Neural progenitor cell (in vitro differentiated cells): ENCODE measurements around the gene ECEL1. TPM values are rescaled to one million over a fixed set of nuclear protein-coding genes. Genes with fewer than 3 reads are reported as not detected.
A peak's percentile ranks its signal among the peaks of the same experiment; 100 is the strongest.

Experiments
- DNase-seq: peaks from one replicate; pipeline ENCODE4 v3.0.0-alpha.2; 2016; ENCODE audit warnings: low spot score
- H2AFZ ChIP-seq: fragments of 200-600 bp; sonication (generic); replicated peaks from 2 replicates; pipeline ENCODE4 v1.6.1; 2016; ENCODE audit warnings: antibody characterized with exemption
- H3F3A ChIP-seq: fragments of 200-600 bp; sonication (generic); 2 replicates; pipeline ENCODE4 v1.6.1; 2016; ENCODE audit warnings: antibody characterized with exemption, low read depth
- H3K27ac ChIP-seq: fragments of 200-600 bp; sonication (generic); 2 replicates; pipeline ENCODE4 v1.5.1; 2016; ENCODE audit warnings: mild to moderate bottlenecking
- H3K27me3 ChIP-seq: fragments of 200-600 bp; sonication (generic); 2 replicates; pipeline ENCODE4 v1.6.1; 2016; ENCODE audit warnings: mild to moderate bottlenecking, moderate library complexity
- H3K36me3 ChIP-seq: fragments of 200-600 bp; sonication (generic); 2 replicates; pipeline ENCODE4 v1.5.1; 2016
- H3K4me1 ChIP-seq: fragments of 200-600 bp; sonication (generic); 2 replicates; pipeline ENCODE4 v1.6.1; 2016; ENCODE audit warnings: mixed run types
- H3K4me2 ChIP-seq: fragments of 200-600 bp; sonication (generic); 2 replicates; pipeline ENCODE4 v1.6.1; 2016
- H3K4me3 ChIP-seq: fragments of 200-600 bp; sonication (generic); 2 replicates; pipeline ENCODE4 v1.5.1; 2016
- H3K79me2 ChIP-seq: fragments of 200-600 bp; sonication (generic); 2 replicates; pipeline ENCODE4 v1.6.1; 2016; ENCODE audit warnings: low read depth
- H3K9ac ChIP-seq: fragments of 200-600 bp; sonication (generic); 2 replicates; pipeline ENCODE4 v1.6.1; 2016
- H3K9me3 ChIP-seq: fragments of 200-600 bp; sonication (generic); 2 replicates; pipeline ENCODE4 v1.5.1; 2016; ENCODE audit warnings: low read depth
- H4K20me1 ChIP-seq: fragments of 200-600 bp; sonication (generic); 2 replicates; pipeline ENCODE4 v1.6.1; 2016; ENCODE audit warnings: low read depth
- H3K27ac Mint-ChIP-seq: 3 replicates; pipeline ENCODE4 v1.8.0; 2021; ENCODE audit warnings: mixed read lengths
- H3K27me3 Mint-ChIP-seq: 2 replicates; pipeline ENCODE4 v1.8.0; 2022; ENCODE audit warnings: low read depth, mild to moderate bottlenecking, inconsistent platforms, moderate library complexity, mixed read lengths; ENCODE audit not compliant: insufficient read depth
- H3K36me3 Mint-ChIP-seq: 3 replicates; pipeline ENCODE4 v1.8.0; 2021; ENCODE audit warnings: mixed read lengths
- H3K4me1 Mint-ChIP-seq: 3 replicates; pipeline ENCODE4 v1.8.0; 2021; ENCODE audit warnings: mixed read lengths
- H3K4me3 Mint-ChIP-seq: 3 replicates; pipeline ENCODE4 v1.8.0; 2021; ENCODE audit warnings: mild to moderate bottlenecking, moderate library complexity, mixed read lengths
- H3K9me3 Mint-ChIP-seq: 3 replicates; pipeline ENCODE4 v1.8.0; 2020; ENCODE audit warnings: mixed read lengths
- CTCF ChIP-seq: fragments of 200-600 bp; sonication (generic); IDR thresholded peaks from 2 replicates; pipeline ENCODE4 v1.5.1; 2017; ENCODE audit warnings: antibody characterized with exemption, mild to moderate bottlenecking
- EZH2 ChIP-seq: fragments of 200-600 bp; sonication (generic); IDR thresholded peaks from 2 replicates; pipeline ENCODE4 v1.6.1; 2017; ENCODE audit warnings: antibody characterized with exemption, mild to moderate bottlenecking, moderate library complexity
- EZH2phosphoT487 ChIP-seq: fragments of 200-600 bp; sonication (generic); IDR thresholded peaks from 2 replicates; pipeline ENCODE4 v1.6.1; 2017; ENCODE audit warnings: antibody characterized with exemption
- total RNA-seq: library from RNA; depleted of rRNA; stranded (reverse); fragments of >200 nt; gene quantifications from 2 replicates; pipeline ENCODE4 v1.2.3, GENCODE V29; 2015; ENCODE audit warnings: low replicate concordance

The ECEL1 gene
- total RNA-seq, 1 donor from 2014 or later: 0.84 TPM

- Mint-ChIP-seq H3K4me1 (peaks cover 10% of the 10 kb centered on the region), H3K36me3 (no peaks in the 10 kb centered on the region), H3K27ac (peak overlapping the region; percentile 76), H3K9me3 (peaks cover 2% of the 10 kb centered on the region), H3K27me3 (peaks cover 37% of the 10 kb centered on the region), H3K4me3 (no peak overlapping the region)
- DNase-seq: no peak
- Histone ChIP-seq H3K36me3 (no peaks in the 10 kb centered on the region), H2AFZ (no peak overlapping the region), H3K79me2 (no peaks in the 10 kb centered on the region), H3F3A (no peaks in the 10 kb centered on the region), H3K9ac (no peak overlapping the region), H3K9me3 (no peaks in the 10 kb centered on the region), H3K4me2 (no peak overlapping the region), H4K20me1 (peaks cover 19% of the 10 kb centered on the region), H3K27me3 (peaks cover 48% of the 10 kb centered on the region), H3K4me3 (no peak overlapping the region), H3K27ac (no peak overlapping the region), H3K4me1 (peaks cover 9% of the 10 kb centered on the region)
- no peak for TF ChIP-seq CTCF
- no peak for TF ChIP-seq EZH2
- no peak for TF ChIP-seq EZH2phosphoT487
Measured at GRCh38 chr2:232481322-232482140, 6.1 kb downstream of the ECEL1 start.

GRCh38 chr2:232480201-232481190 is 7.1 kb downstream of the ECEL1 start:
- no peak for DNase-seq

More at GRCh38 chr2:232480201-232481190, 7.1 kb downstream of the ECEL1 start:
- Histone ChIP-seq H3K36me3 (no peaks in the 10 kb centered on the region), H3K27me3 (peaks cover 38% of the 10 kb centered on the region), H3K4me1 (peaks cover 3% of the 10 kb centered on the region), H2AFZ (no peak overlapping the region), H3K4me2 (no peak overlapping the region), H3K9me3 (no peaks in the 10 kb centered on the region), H3K79me2 (no peaks in the 10 kb centered on the region), H3F3A (no peaks in the 10 kb centered on the region), H3K27ac (no peak overlapping the region), H3K4me3 (no peak overlapping the region), H3K9ac (no peak overlapping the region), H4K20me1 (peaks cover 8% of the 10 kb centered on the region)
- H3K9me3 Mint-ChIP-seq: peaks cover 2% of the 10 kb centered on the region
- TF ChIP-seq EZH2phosphoT487 (no peak), CTCF (no peak)
- H3K36me3 Mint-ChIP-seq: no peaks in the 10 kb centered on the region
- H3K27ac Mint-ChIP-seq: no peak overlapping the region
- H3K4me3 Mint-ChIP-seq: no peak overlapping the region
- peaks cover 40% of the 10 kb centered on the region for H3K27me3 Mint-ChIP-seq
- peaks cover 13% of the 10 kb centered on the region for H3K4me1 Mint-ChIP-seq
